Adrenal gland (tissue), 12 donors: ENCODE measurements around the gene RAMP1. TPM values are rescaled to one million over a fixed set of nuclear protein-coding genes. Genes with fewer than 3 reads are reported as not detected.
A peak's percentile ranks its signal among the peaks of the same experiment; 100 is the strongest.

Source experiments
- DNase-seq, 7 donors: peaks; one replicate each; pipeline ENCODE4 v3.0.0-alpha.2; 2019 to 2020
- H3K27ac ChIP-seq, 5 donors: fragments of 200-600 bp; sonication (generic) in 4 of 5; 1 replicate in 3 of 5; 2 replicates in 2 of 5; pipeline versions ENCODE4 v1.5.1 to v1.8.0; 2016 to 2020; ENCODE audit warnings: mild to moderate bottlenecking in 1 of 5
- H3K27me3 ChIP-seq: fragments of 200-600 bp; 2 replicates; pipeline ENCODE4 v1.8.0; 2021
- H3K36me3 ChIP-seq, 2 donors: fragments of 200-600 bp; replicated peaks in 1 of 2; 1 replicate in 1 of 2; 2 replicates in 1 of 2; pipeline versions ENCODE4 v1.5.1 to v1.8.0; 2018 to 2022
- H3K4me1 ChIP-seq, 2 donors: fragments of 200-600 bp; replicated peaks in 1 of 2; 1 replicate in 1 of 2; 2 replicates in 1 of 2; pipeline versions ENCODE4 v1.5.1 to v1.8.0; 2018 to 2021
- H3K4me3 ChIP-seq, 4 donors: fragments of 200-600 bp; sonication (generic) in 3 of 4; one replicate each; pipeline ENCODE4 v1.5.1; 2016 to 2018
- H3K9me3 ChIP-seq, 3 donors: fragments of 200-600 bp; sonication (generic) in 1 of 3; replicated peaks in 1 of 3; 1 replicate in 2 of 3; 2 replicates in 1 of 3; pipeline versions ENCODE4 v1.5.1 to v1.8.0; 2016 to 2021
- CTCF ChIP-seq, 6 experiments: fragments of 450-650 bp in 4 of 6; fragments of 200-600 bp in 2 of 6; sonication (generic) in 1 of 6; IDR thresholded peaks; 1 replicate in 5 of 6; 2 replicates in 1 of 6; pipeline versions ENCODE4 v1.5.1 to v1.8.0; 2016 to 2021; ENCODE audit warnings: antibody characterized with exemption in 6 of 6, mild to moderate bottlenecking in 2 of 6, moderate library complexity in 1 of 6
- POLR2A ChIP-seq, 2 donors: fragments of 450-650 bp; IDR thresholded peaks; one replicate each; pipeline ENCODE4 v1.6.1; 2017; ENCODE audit warnings: antibody characterized with exemption in 2 of 2, mild to moderate bottlenecking in 2 of 2, moderate library complexity in 1 of 2
- WGBS, 4 donors: extraction: QIAGEN DNeasy Blood & Tissue Kit in 2 of 4; methylation state at CpG; one replicate each; pipeline versions ENCODE4 v1.1.5 to v1.1.7; 2013 to 2017; 5-methylcytosine and 5-hydroxymethylcytosine counted together
- intact Hi-C, 2 donors: fragments of 100-400 bp; cut with DNase I; formaldehyde crosslinking; loops; one replicate each; pipeline versions ENCODE4 v1.14.1 to v1.15.0; 2022 to 2023
- polyA plus RNA-seq, 3 donors: library from polyadenylated mRNA; stranded (reverse); fragments of 200-250 nt in 2 of 3; fragments of 350-450 nt in 1 of 3; fragmentation: Illumina TruSeq in 1 of 3; extraction: RNeasy Lipid Tissue Mini Kit (QIAGEN cat#74804) in 1 of 3; gene quantifications; one replicate each; pipeline ENCODE4 v1.2.3, GENCODE V29; 2013 to 2014
- total RNA-seq, 9 donors: library from RNA; depleted of rRNA in 4 of 9; stranded (reverse); fragments of >200 nt in 4 of 9; fragments of 120-200 nt in 1 of 9; fragmentation: NEBNext Ultra II Directional in 1 of 9; extraction: Animal tissue kit (Norgen Biotek cat#: 25700) in 1 of 9; gene quantifications; one replicate each; pipeline versions ENCODE4 v1.1.0 to v1.2.4, GENCODE V29; 2013 to 2023
- donor health status: healthy with polysubstance abuse.
- donor health status: Bipolar disorder and iron deficiency.
- donor health status: DM: yes; HTN: yes; CAD: no.
- donor health status: DM: no; HTN: no; CAD: no.
- donor health status: DM: no; HTN: no; CAD: no.
- donor health status: DM: yes; HTN: yes; CAD: no.

The RAMP1 gene
- total and polyA plus RNA-seq, 12 donors = 2.4 to 72.6 (median 17.2) TPM

- H3K27ac ChIP-seq = no peak overlapping the region
Observed at GRCh38 chr2:237929979-237930378, 70.6 kb downstream of the RAMP1 start.

DNA sequence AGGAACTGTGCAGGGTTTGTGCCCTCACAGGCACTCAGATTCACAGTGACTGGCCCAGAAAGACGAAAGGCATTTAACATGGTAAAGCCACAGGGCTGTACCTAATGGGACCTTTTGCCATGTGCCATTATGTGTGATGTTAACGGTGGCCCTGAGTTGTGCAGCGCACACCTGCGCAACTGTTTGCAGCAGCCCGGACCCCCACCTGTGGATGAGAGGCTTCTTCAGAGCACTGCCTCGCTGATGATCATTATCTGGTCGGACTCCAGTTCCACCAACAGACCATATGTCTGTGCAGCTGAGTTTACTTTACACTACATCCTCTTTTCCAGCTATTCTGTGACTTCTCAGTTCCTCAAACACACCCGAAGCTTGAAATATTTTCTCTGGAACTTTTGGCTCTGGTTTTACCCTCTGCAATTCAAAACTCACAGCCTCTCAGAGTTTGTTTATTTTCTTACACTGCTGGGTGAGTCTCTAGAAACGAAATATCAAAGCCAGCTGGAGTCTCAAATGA is 71.8 kb downstream of the RAMP1 start:
- H3K27me3 ChIP-seq = no peaks in the 10 kb centered on the region
- no peaks in the 10 kb centered on the region for H3K9me3 ChIP-seq
- H3K36me3 ChIP-seq = no peaks in the 10 kb centered on the region
- intact Hi-C loops = no loop called here
- H3K4me1 ChIP-seq = no peaks in the 10 kb centered on the region
- WGBS, 4 donors = 56 to 65% (median 61%) methylated on average over 9 of the region's 9 CpGs
- TF ChIP-seq POLR2A (IDR thresholded peaks at IDR 0.05) = no peak
- TF ChIP-seq CTCF (IDR thresholded peaks at IDR 0.05) = no peak
- H3K4me3 ChIP-seq = no peak overlapping the region
- peak overlapping the region in 1 of 5 donors; percentile 68 for H3K27ac ChIP-seq
- DNase-seq = no peak

More at GRCh38 chr2:237929979-237930378, 70.6 kb downstream of the RAMP1 start:
- WGBS, 4 donors = 86 to 94% (median 90%) methylated on average over 9 of the region's 9 CpGs
- Histone ChIP-seq H3K36me3 (no peaks in the 10 kb centered on the region), H3K27me3 (no peaks in the 10 kb centered on the region), H3K4me3 (no peak overlapping the region), H3K4me1 (no peaks in the 10 kb centered on the region), H3K9me3 (no peaks in the 10 kb centered on the region)
- TF ChIP-seq CTCF (IDR thresholded peaks at IDR 0.05) = no peak
- no peak for TF ChIP-seq POLR2A (IDR thresholded peaks at IDR 0.05)
- DNase-seq = no peak
- intact Hi-C loops = no loop called here

GRCh38 chr2:237932731-237933131 is 73.3 kb downstream of the RAMP1 start:
- Histone ChIP-seq H3K27me3 (no peaks in the 10 kb centered on the region), H3K4me1 (no peaks in the 10 kb centered on the region), H3K9me3 (no peaks in the 10 kb centered on the region), H3K27ac (no peak overlapping the region), H3K4me3 (no peak overlapping the region), H3K36me3 (no peaks in the 10 kb centered on the region)
- 65 to 78% (median 68%) methylated on average over 3 of the region's 3 CpGs for WGBS, 4 donors
- TF ChIP-seq POLR2A (IDR thresholded peaks at IDR 0.05) (no peak), CTCF (IDR thresholded peaks at IDR 0.05) (no peak)
- DNase-seq = no peak
- intact Hi-C loops = no loop called here

DNA sequence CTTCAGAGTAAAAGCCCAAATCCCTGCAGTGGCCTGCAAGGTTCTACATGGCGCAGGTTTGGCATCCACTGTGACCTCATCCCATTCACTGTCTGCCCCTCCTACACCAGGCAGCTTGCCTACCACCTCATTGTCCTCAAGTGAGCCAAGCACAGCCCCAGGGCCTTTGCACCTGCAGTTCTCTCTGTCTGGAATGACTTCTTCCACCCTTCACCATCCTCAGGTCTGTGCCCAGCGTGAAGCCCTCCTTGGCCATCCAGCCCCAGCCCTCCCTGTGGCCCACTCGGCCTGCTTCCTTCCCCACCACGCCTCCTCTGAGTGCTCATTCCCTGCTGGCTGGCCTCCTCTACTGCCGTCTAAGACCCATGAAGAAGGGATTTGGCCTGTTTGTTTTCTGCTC is 74.8 kb downstream of the RAMP1 start:
- Histone ChIP-seq H3K27ac (no peak overlapping the region), H3K4me1 (no peaks in the 10 kb centered on the region), H3K36me3 (no peaks in the 10 kb centered on the region), H3K9me3 (no peaks in the 10 kb centered on the region), H3K27me3 (no peaks in the 10 kb centered on the region), H3K4me3 (no peak overlapping the region)
- TF ChIP-seq CTCF (IDR thresholded peaks at IDR 0.05) (no peak), POLR2A (IDR thresholded peaks at IDR 0.05) (no peak)
- intact Hi-C loops = no loop called here
- DNase-seq = no peak
- 87 to 97% (median 91%) methylated on average over 5 of the region's 5 CpGs for WGBS, 4 donors
